ENCODE data around the gene RIPOR3.

RIPOR3 gene

GRCh38 chr20:50568549-50568942 lies 122.8 kb downstream of the RIPOR3 start:
- no peak for DNase-seq

DNA sequence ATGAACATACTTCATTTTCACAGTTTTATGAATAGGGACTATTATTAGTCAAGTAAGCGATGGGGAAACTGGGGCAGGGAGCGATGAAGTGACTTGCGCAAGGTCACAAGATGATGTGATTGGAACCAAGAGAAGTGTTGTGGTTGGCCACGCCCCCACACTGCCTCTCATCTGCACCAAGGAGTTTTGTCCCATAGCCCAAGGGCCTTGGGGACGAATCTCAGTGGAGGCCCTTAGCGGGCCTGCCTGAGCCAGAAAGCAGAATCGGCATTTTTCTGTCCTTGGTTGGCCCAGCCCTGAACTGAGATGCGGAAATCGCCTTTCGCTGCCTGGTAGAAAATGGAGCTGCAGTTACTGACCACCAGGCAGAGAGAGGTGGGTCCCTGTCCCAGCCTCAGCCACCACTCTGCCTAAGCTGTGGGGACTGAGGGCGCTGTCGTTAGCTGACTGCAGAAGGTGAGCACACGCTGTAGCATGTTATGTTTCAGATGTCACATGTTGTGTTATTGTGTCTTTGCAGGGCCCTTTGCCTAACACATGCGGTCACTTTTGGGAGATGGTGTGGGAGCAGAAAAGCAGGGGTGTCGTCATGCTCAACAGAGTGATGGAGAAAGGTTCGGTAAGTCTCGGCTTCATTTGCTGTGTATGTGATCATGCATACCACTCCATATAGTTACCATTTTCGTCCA lies 123.3 kb downstream of the RIPOR3 start:
- DNase-seq: peak; percentile 54

DNA sequence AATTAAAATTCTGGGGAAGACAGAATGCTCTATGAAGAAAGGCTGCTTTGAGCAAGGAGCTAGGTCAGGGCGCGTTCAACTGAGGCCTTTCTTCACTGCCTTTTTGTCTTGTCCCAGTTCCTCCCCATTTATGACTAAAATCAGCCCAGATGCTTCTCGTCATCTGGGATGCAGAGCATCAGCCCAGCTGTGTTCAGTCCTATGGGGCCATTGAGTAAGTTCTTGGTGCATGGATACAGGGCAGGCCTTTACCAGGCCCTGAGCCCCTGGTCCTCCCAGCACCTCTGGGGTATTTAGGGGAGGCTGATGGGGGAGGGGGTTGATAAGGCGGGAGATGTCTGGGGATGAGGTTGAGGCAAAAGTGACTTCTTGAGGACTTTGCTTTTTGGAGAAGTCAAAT lies 125.5 kb downstream of the RIPOR3 start:
- DNase-seq: no peak

DNA sequence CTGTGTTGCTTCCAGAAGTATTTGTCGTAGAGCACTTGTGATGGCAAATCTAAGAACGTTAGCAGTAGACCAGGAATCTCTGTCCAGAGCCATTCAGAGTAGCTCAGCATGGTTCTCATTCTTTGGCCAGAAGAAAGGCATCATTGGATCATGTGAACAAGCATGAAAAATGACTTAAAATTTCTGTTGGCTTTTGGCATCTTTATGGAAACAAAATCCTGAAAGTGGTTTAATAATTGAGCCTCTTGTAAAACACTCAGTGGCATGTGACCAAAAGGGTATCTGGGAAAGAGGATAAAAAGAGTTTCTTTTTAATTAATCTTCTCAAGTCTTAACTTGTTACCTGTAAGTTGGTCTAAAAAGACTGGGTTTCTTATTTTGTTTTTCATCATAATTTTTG lies 126.0 kb downstream of the RIPOR3 start:
- DNase-seq: no peak

DNA sequence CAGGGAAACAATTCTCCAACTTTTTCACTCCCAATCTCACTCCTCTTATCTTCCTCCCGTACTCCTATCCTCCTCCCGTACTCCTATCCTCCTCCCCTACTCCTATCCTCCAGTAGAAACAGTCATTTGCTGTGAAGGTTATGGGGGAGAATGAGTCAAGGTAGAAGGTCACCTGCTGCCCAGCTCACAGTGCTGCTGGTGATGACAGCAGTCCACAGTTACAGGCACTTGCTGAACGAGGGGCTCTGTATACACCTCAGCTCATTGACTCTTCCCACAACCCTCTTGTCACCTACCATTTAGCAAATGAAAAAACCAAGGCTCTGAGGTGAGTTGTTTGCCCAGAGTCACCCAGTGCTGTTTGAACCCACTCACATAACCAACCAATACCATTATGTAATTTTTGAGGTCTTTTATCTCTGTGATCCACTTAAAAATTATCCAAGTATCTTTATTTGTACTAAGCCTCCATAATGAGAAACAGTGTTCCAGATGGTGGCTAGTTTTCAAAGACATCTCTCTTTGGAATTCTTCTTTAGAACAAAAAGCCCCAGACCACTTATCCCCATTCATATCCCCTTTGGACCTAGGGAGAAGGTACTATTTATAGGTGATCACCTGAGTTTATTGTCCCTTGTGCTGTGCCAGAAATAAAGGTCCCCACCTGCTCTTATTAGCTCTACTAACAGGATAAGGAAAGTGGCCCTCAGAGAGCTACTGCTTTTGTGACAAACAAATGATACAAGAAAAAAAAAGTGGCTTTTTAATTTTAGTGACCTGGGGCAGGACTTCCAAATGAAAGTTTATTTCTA lies 128.0 kb downstream of the RIPOR3 start:
- DNase-seq: peak; percentile 28

GRCh38 chr20:50562262-50562701 lies 129.1 kb downstream of the RIPOR3 start:
- no peak for DNase-seq

GRCh38 chr20:50561379-50562078 lies 129.8 kb downstream of the RIPOR3 start:
- peak; percentile 72 for DNase-seq

DNA sequence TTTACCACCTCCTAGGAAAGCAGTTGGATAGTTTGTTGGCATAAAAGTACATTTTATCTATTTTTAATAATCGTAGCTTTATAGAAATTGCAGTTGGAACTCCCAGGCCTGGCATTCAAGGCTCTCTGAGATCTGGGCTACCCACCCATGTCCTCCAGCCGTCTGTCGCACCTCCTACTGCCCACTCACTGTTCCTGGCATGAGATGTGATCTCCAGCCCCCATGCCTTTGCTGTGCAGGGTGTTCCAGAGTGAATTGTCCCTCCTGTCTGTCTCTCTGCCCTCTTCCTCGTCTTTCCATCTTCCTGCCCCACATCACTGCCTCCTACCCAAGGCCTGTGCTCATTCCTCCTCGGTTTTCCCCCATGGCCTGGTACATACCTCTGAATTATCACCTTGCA lies 130.5 kb downstream of the RIPOR3 start:
- no peak for DNase-seq

DNA sequence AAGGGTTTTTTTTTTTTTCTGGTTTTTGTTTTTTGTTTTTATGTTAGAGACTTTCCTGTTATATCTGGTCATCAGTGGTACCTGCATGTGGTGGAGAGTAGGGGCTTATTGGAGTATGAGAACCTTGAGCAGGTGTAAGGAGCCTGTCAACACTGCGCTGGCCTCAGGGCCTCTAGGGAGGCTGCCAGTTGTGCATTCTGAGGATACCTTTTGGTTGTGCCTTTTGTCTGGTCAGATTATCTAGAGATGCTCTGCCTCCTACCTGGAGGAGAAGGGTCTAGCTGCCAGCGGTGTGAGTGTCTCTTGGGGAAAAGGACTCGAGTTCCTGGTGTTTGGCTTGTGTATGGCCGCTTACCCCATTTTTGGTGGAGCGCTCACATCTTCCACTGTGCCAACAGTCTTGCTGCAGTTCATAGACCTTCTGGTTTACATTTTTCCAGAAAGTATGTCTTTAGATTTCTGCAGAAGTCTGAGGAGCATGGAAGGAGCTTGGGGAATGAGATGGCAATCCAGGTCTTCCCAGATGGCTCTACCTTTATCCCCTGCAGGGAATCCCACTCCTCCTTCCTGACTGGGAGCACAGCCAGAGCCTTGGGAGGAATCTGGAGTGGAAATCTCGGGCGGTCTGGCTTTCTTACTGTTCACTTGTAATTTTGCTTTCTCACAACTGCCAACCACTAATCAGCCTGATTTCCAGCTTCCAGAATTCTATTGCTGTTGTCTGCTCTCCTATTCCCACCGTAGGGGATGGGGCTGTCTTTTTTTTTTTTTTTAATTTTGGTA lies 131.3 kb downstream of the RIPOR3 start:
- DNase-seq: no peak

DNA sequence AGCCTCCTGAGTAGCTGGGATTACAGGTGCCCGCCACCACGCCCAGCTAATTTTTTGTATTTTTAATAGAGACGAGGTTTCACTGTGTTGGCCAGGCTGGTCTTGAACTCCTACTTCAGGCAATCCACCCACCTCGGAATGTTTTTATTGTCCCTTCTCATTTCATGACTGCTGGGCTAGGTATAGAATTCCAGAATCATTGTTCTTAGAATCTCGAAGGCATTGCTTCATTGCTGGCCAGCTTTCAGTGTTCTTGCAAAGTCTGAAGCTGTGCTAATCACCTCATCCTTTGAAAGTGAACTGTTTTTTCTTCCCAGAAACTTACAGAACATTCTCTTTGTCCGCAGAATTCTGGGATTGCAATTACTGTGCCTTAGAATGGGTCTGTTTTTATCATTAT lies 132.2 kb downstream of the RIPOR3 start:
- DNase-seq: no peak

DNA sequence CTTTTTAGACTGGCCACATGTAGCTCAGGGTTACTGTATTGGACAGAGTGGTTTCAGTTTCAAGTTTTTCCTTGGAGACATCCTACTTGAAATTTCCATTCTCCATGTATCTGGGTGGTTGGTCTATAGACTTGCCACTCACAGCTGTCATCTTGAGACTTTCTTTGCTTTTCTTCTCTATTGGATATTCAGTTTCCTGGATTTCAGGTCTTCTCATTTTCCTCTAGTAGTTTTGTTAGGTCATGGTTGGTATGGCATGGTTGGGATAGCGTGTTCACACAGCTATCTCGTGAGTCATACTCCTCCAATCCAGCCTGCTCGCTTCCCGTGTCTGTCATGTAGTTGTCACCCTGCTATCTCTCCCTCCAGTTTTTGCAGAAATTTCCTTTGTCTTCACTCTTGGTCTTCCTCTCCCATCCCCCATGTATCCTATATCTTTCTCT lies 132.8 kb downstream of the RIPOR3 start:
- DNase-seq: no peak

GRCh38 chr20:50557549-50558134 lies 133.7 kb downstream of the RIPOR3 start:
- DNase-seq: no peak

DNA sequence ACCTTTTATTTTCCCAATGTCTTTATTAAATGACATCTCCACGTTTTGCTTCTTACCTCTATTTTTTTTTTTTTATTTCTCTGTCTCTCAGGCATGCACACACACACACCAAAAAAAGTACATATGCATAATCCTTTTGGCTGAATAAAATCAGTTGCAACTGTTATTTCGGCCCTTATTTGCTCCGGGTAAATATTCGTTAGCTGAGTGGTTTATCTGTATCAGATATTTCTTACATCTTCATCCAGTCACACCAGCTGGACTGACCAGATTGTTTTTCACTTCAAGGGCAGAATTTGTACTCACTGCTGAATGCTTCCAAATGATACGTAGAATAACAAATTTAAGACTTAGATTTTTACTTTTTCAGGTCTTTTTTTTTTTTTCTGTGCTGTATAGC lies 135.7 kb downstream of the RIPOR3 start:
- no peak for DNase-seq

- peak; percentile 56 for DNase-seq
Measured at GRCh38 chr20:50554694-50555579, 136.4 kb downstream of the RIPOR3 start.

DNA sequence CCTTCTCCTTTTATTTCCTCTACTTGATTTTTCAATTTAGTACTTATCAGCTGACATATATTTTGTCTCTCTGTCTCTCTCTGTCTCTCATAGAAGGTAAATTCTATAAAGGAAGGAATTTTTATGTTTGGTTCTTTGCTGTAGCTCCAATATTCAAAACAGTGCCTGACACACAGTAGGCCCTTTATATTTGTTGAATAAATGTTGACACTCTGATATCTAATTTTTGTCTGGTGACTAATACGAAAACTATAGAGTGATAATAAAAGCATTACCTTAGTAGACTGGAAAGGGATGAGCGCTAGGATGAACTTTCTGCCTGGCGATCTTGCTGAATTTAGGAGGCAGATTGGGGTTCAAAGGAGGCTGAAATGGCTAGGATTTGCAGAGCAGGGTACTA lies 138.4 kb downstream of the RIPOR3 start:
- no peak for DNase-seq

GRCh38 chr20:50551288-50551687 lies 140.1 kb downstream of the RIPOR3 start:
- DNase-seq: peak; percentile 34

- no peak for DNase-seq
Measured at GRCh38 chr20:50550531-50550930, 140.8 kb downstream of the RIPOR3 start.

DNA sequence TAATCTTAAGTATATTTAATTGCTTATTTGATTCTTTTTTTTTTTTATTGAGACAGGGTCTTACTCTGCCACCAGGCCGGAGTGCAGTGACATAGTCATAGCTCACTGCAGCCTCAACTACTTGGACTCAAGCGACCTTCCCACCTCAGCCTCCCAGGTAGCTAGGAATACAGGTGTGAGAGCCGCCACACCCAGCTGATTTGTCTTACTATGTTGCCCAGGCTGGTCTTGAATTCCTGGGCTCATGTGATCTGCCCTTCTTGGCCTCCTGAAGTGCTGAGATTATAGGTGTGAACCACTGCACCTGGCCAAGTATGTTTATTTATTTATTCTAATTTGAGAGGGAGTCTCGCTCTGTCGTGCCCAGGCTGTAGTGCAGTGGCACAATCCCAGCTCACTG lies 142.9 kb downstream of the RIPOR3 start:
- DNase-seq: no peak

- DNase-seq: no peak
Measured at GRCh38 chr20:50547964-50548363, 143.4 kb downstream of the RIPOR3 start.

GRCh38 chr20:50546729-50547314 lies 144.5 kb downstream of the RIPOR3 start:
- peak; percentile 36 for DNase-seq

GRCh38 chr20:50545126-50545525 lies 146.2 kb downstream of the RIPOR3 start:
- DNase-seq: no peak

Data from stimulated activated CD4-positive, alpha-beta T cell treated with anti-CD3 and anti-CD28 coated beads, Interleukin-1b, Interleukin-23, amount 100 ng/mL, for 48 hours (primary cell).